ENCODE data around the gene GORASP2. TPM values are rescaled to one million over a fixed set of nuclear protein-coding genes. Genes with fewer than 3 reads are reported as not detected.

The GORASP2 gene
- total RNA-seq, 2 donors from 2014 or later: 58.4 to 69.0 TPM

DNA sequence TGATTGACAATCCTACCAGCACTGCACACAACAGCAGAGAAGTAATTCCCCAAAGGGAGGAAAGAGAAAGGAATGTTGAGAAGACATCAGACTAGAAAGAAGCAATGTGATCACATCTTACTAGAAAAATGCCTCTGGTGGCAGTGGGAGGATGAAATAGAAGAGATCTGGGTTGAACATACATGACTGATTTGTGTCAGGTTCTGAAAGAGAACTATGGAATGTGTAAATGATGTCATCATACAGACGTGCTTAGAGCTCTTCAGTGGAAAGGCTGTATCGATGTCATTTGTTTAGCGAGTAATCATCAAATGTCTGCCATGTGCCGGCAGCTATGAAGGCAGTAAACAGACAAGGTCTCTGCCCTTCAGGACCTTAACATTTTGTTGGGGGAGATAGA is 24.9 kb downstream of the GORASP2 start:
- no peak for DNase-seq (ENCODE audit: low spot score)
- H3K9me3 ChIP-seq: no peaks in the 10 kb centered on the region
- peaks cover 96% of the 10 kb centered on the region for H3K36me3 ChIP-seq

DNA sequence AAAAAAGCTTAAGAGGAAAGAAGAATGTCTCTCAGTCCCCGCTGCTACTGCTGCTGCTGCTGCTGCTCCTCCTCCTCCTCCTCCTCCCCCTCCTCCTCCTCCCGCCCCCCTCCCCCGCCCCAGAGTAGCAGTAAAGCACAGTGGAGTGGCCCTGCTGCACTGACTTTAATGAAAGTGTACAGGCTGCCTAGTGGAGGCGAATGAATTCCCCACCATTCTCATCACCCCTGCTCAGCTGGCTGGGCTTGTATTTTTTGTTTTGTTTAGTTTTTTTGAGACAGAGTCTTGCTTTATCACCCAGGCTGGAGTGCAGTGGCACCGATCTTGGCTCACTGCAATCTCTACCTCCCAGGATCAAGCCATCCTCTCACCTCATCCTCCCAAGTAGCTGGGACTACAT is 34.3 kb downstream of the GORASP2 start:
- TF ChIP-seq CTCF (IDR thresholded peaks at IDR 0.05): no peak
- no peak overlapping the region for H3K27ac ChIP-seq

More for the DNA sequence above, 24.9 kb downstream of the GORASP2 start:
- TF ChIP-seq CTCF (IDR thresholded peaks at IDR 0.05): no peak
- no peak overlapping the region for H3K4me3 ChIP-seq
- H3K4me1 ChIP-seq: no peaks in the 10 kb centered on the region
- no peaks in the 10 kb centered on the region for H3K27me3 ChIP-seq
- no peak overlapping the region for H3K27ac ChIP-seq

GRCh38 chr2:170965446-170966225 is 36.6 kb downstream of the GORASP2 start:
- TF ChIP-seq CTCF (IDR thresholded peaks at IDR 0.05): no peak
- Histone ChIP-seq H3K9me3 (no peaks in the 10 kb centered on the region), H3K27me3 (no peaks in the 10 kb centered on the region), H3K4me1 (no peaks in the 10 kb centered on the region), H3K4me3 (no peak overlapping the region), H3K27ac (no peak overlapping the region), H3K36me3 (peaks cover 68% of the 10 kb centered on the region)
- no peak for DNase-seq (ENCODE audit: low spot score)

More for the DNA sequence above, 34.3 kb downstream of the GORASP2 start:
- H3K4me1 ChIP-seq: no peaks in the 10 kb centered on the region
- no peak overlapping the region for H3K4me3 ChIP-seq
- H3K36me3 ChIP-seq: peaks cover 86% of the 10 kb centered on the region
- H3K9me3 ChIP-seq: no peaks in the 10 kb centered on the region
- DNase-seq (ENCODE audit: low spot score): no peak
- no peaks in the 10 kb centered on the region for H3K27me3 ChIP-seq

- Histone ChIP-seq H3K27ac (no peak overlapping the region), H3K9me3 (no peaks in the 10 kb centered on the region), H3K27me3 (no peaks in the 10 kb centered on the region), H3K4me1 (no peaks in the 10 kb centered on the region), H3K4me3 (no peak overlapping the region), H3K36me3 (peaks cover 56% of the 10 kb centered on the region)
- no peak for DNase-seq (ENCODE audit: low spot score)
- TF ChIP-seq CTCF (IDR thresholded peaks at IDR 0.05): peak in 1 of 2 donors; percentile 14
These were observed 37.8 kb downstream of the GORASP2 start for GRCh38 chr2:170966648-170967396.

GRCh38 chr2:170967553-170967952 is 38.5 kb downstream of the GORASP2 start:
- H3K4me3 ChIP-seq: no peak overlapping the region
- no peak overlapping the region for H3K27ac ChIP-seq
- H3K4me1 ChIP-seq: no peaks in the 10 kb centered on the region
- H3K36me3 ChIP-seq: peaks cover 49% of the 10 kb centered on the region
- no peaks in the 10 kb centered on the region for H3K27me3 ChIP-seq
- DNase-seq (ENCODE audit: low spot score): no peak
- no peaks in the 10 kb centered on the region for H3K9me3 ChIP-seq
- no peak for TF ChIP-seq CTCF (IDR thresholded peaks at IDR 0.05)
